ENCODE results near the gene PEG3. TPM values are rescaled to one million over a fixed set of nuclear protein-coding genes. Genes with fewer than 3 reads are reported as not detected.

Gene PEG3
- total and polyA plus RNA-seq, 2 of the 8 experiments (the other 6 are each of a cell fraction or from before 2014, with no cell fraction given): not detected

DNA sequence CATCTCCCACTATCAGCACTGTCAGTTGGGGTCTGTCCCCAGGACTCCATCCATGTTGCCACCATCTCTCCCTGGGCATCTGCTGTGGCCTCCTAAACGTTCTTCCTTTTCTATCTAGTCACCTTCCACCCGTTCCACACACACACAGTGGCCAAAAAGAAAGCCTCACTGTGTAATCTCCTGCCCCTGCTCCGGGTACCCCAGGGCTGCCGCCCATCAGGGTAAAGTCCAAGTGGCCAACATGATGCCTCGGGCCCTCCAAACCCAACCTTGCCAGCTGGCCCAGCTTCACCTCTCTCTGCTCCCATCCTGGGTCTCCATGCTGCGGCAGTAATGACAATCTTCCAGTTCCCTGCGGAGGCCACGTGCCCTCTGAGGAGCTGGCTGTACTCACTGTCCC is 29.4 kb upstream of the PEG3 start (continued):
- TF ChIP-seq, protein P1, sequence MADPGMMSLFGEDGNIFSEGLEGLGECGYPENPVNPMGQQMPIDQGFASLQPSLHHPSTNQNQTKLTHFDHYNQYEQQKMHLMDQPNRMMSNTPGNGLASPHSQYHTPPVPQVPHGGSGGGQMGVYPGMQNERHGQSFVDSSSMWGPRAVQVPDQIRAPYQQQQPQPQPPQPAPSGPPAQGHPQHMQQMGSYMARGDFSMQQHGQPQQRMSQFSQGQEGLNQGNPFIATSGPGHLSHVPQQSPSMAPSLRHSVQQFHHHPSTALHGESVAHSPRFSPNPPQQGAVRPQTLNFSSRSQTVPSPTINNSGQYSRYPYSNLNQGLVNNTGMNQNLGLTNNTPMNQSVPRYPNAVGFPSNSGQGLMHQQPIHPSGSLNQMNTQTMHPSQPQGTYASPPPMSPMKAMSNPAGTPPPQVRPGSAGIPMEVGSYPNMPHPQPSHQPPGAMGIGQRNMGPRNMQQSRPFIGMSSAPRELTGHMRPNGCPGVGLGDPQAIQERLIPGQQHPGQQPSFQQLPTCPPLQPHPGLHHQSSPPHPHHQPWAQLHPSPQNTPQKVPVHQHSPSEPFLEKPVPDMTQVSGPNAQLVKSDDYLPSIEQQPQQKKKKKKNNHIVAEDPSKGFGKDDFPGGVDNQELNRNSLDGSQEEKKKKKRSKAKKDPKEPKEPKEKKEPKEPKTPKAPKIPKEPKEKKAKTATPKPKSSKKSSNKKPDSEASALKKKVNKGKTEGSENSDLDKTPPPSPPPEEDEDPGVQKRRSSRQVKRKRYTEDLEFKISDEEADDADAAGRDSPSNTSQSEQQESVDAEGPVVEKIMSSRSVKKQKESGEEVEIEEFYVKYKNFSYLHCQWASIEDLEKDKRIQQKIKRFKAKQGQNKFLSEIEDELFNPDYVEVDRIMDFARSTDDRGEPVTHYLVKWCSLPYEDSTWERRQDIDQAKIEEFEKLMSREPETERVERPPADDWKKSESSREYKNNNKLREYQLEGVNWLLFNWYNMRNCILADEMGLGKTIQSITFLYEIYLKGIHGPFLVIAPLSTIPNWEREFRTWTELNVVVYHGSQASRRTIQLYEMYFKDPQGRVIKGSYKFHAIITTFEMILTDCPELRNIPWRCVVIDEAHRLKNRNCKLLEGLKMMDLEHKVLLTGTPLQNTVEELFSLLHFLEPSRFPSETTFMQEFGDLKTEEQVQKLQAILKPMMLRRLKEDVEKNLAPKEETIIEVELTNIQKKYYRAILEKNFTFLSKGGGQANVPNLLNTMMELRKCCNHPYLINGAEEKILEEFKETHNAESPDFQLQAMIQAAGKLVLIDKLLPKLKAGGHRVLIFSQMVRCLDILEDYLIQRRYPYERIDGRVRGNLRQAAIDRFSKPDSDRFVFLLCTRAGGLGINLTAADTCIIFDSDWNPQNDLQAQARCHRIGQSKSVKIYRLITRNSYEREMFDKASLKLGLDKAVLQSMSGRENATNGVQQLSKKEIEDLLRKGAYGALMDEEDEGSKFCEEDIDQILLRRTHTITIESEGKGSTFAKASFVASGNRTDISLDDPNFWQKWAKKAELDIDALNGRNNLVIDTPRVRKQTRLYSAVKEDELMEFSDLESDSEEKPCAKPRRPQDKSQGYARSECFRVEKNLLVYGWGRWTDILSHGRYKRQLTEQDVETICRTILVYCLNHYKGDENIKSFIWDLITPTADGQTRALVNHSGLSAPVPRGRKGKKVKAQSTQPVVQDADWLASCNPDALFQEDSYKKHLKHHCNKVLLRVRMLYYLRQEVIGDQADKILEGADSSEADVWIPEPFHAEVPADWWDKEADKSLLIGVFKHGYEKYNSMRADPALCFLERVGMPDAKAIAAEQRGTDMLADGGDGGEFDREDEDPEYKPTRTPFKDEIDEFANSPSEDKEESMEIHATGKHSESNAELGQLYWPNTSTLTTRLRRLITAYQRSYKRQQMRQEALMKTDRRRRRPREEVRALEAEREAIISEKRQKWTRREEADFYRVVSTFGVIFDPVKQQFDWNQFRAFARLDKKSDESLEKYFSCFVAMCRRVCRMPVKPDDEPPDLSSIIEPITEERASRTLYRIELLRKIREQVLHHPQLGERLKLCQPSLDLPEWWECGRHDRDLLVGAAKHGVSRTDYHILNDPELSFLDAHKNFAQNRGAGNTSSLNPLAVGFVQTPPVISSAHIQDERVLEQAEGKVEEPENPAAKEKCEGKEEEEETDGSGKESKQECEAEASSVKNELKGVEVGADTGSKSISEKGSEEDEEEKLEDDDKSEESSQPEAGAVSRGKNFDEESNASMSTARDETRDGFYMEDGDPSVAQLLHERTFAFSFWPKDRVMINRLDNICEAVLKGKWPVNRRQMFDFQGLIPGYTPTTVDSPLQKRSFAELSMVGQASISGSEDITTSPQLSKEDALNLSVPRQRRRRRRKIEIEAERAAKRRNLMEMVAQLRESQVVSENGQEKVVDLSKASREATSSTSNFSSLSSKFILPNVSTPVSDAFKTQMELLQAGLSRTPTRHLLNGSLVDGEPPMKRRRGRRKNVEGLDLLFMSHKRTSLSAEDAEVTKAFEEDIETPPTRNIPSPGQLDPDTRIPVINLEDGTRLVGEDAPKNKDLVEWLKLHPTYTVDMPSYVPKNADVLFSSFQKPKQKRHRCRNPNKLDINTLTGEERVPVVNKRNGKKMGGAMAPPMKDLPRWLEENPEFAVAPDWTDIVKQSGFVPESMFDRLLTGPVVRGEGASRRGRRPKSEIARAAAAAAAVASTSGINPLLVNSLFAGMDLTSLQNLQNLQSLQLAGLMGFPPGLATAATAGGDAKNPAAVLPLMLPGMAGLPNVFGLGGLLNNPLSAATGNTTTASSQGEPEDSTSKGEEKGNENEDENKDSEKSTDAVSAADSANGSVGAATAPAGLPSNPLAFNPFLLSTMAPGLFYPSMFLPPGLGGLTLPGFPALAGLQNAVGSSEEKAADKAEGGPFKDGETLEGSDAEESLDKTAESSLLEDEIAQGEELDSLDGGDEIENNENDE (IDR thresholded peaks at IDR 0.05; ENCODE audit: insufficient replicate concordance, low read length): no peak
- TF ChIP-seq KDM4A (IDR thresholded peaks at IDR 0.05; ENCODE audit: low read depth, low read length, severe bottlenecking): no peak
- TF ChIP-seq ZNF274 (IDR thresholded peaks at IDR 0.05; ENCODE audit: borderline replicate concordance, extremely low read depth, low read length): no peak
- TF ChIP-seq SIX5 (IDR thresholded peaks at IDR 0.05; ENCODE audit: low read depth, low read length): no peak
- no peak for TF ChIP-seq TCF12 (IDR thresholded peaks at IDR 0.05; ENCODE audit: low read depth, low read length)
- no peak for TF ChIP-seq CHD1 (IDR thresholded peaks at IDR 0.05; ENCODE audit: low read depth, low read length)
